T-cell (primary cell): ENCODE measurements around the gene MATR3. TPM values are rescaled to one million over a fixed set of nuclear protein-coding genes. Genes with fewer than 3 reads are reported as not detected.
"Not testable (repeated sequence)": the region's sequence is repeated elsewhere in the genome, so short reads cannot be mapped to it uniquely, and the experiment has no call there.

ENCODE experiments used
- ATAC-seq, 4 experiments: fragments of 200-7000 bp in 3 of 4; fragments of 150-1000 bp in 1 of 4; cut with Tn5 transposase; replicated peaks in 1 of 4; 1 replicate in 3 of 4; 2 replicates in 1 of 4; pipeline ENCODE4 v1.10.0; 2021; ENCODE audit warnings: moderate library complexity in 3 of 4, mild to moderate bottlenecking in 2 of 4, moderate number of reproducible peaks in 1 of 4
- CTCF ChIA-PET, 2 donors: fragments of 300-600 bp; sonication (Branson Sonifier 250); formaldehyde crosslinking; loops; one replicate each; lab custom pipeline; 2022; ENCODE audit warnings: antibody characterized with exemption in 2 of 2; lab: Charles Lee
- POLR2A ChIA-PET, 2 donors: fragments of 300-600 bp; sonication (Branson Sonifier 250); formaldehyde crosslinking; loops; one replicate each; lab custom pipeline; 2022; ENCODE audit warnings: antibody characterized with exemption in 2 of 2; lab: Charles Lee
- DNase-seq, 35 experiments: peaks; one replicate each; pipeline versions ENCODE4 v3.0.0 to v3.0.0-alpha.2; 2013 to 2023
- H3K27ac ChIP-seq: one replicate; pipeline ENCODE4 v1.5.1; 2013; ENCODE audit warnings: low read length
- H3K27me3 ChIP-seq, 2 experiments: replicated peaks in 1 of 2; 1 replicate in 1 of 2; 2 replicates in 1 of 2; pipeline versions ENCODE4 v1.6.1 to v1.7.0; 2013; ENCODE audit warnings: low read length in 1 of 2, mixed read lengths in 1 of 2; ENCODE audit not compliant: control insufficient read depth in 2 of 2, insufficient read depth in 2 of 2; ENCODE audit errors: extremely low read depth in 1 of 2
- H3K36me3 ChIP-seq, 2 donors: 1 replicate in 1 of 2; 2 replicates in 1 of 2; pipeline versions ENCODE4 v1.6.1 to v1.7.0; 2013; ENCODE audit warnings: low read length in 1 of 2; ENCODE audit not compliant: control insufficient read depth in 2 of 2, insufficient read depth in 1 of 2; ENCODE audit errors: extremely low read depth in 1 of 2
- H3K4me1 ChIP-seq, 2 experiments: 1 replicate in 1 of 2; 2 replicates in 1 of 2; pipeline versions ENCODE4 v1.6.1 to v1.7.0; 2013; ENCODE audit warnings: low read length in 2 of 2, mixed read lengths in 1 of 2; ENCODE audit not compliant: insufficient read depth in 2 of 2, control insufficient read depth in 1 of 2; ENCODE audit errors: extremely low read depth in 1 of 2
- H3K4me3 ChIP-seq, 2 donors: 1 replicate in 1 of 2; 2 replicates in 1 of 2; pipeline versions ENCODE4 v1.5.1 to v1.7.0; 2013; ENCODE audit warnings: mild to moderate bottlenecking in 2 of 2, low read length in 1 of 2, moderate library complexity in 1 of 2; ENCODE audit not compliant: control insufficient read depth in 1 of 2; ENCODE audit errors: extremely low read depth in 1 of 2
- H3K9me3 ChIP-seq: 2 replicates; pipeline ENCODE4 v1.7.0; 2013
- H3K27ac Mint-ChIP-seq, 2 donors: one replicate each; pipeline ENCODE4 v1.8.0; 2020 to 2021; ENCODE audit warnings: mild to moderate bottlenecking in 2 of 2, mixed read lengths in 2 of 2
- H3K27me3 Mint-ChIP-seq, 2 donors: one replicate each; pipeline ENCODE4 v1.8.0; 2021 to 2022; ENCODE audit warnings: mixed read lengths in 2 of 2
- H3K36me3 Mint-ChIP-seq: one replicate; pipeline ENCODE4 v1.8.0; 2021; ENCODE audit warnings: mixed read lengths
- H3K4me1 Mint-ChIP-seq, 3 donors: one replicate each; pipeline ENCODE4 v1.8.0; 2020 to 2022; ENCODE audit warnings: mixed read lengths in 3 of 3, mild to moderate bottlenecking in 1 of 3
- H3K4me3 Mint-ChIP-seq, 3 donors: one replicate each; pipeline ENCODE4 v1.8.0; 2020 to 2022; ENCODE audit warnings: mild to moderate bottlenecking in 3 of 3, mixed read lengths in 3 of 3, moderate library complexity in 3 of 3
- H3K9me3 Mint-ChIP-seq, 3 donors: one replicate each; pipeline ENCODE4 v1.8.0; 2020 to 2022; ENCODE audit warnings: mixed read lengths in 3 of 3
- WGBS: methylation state at CpG from one replicate; pipeline ENCODE4 v1.1.5; 2013; ENCODE audit warnings: missing lambda C conversion rate; ENCODE audit not compliant: insufficient coverage; 5-methylcytosine and 5-hydroxymethylcytosine counted together
- total RNA-seq, 35 experiments: library from RNA in 6 of 35; stranded (reverse) in 6 of 35; fragments of 120-200 nt in 1 of 35; gene quantifications; one replicate each; pipeline versions ENCODE4 v1.2.1 to v1.2.4 and lab custom pipeline; 2013 to 2026

MATR3 gene
- total RNA-seq, 5 donors from 2014 or later (not counting 1 experiment from before 2014, with no cell fraction given), result 187 to 359 (median 200) TPM

GRCh38 chr5:139341689-139342422 lies 48.3 kb downstream of the MATR3 start, which contains the start of gene PAIP2:
PAIP2 (plus strand) TSS chr5:139341854; CDS start chr5:139363785, 21,931 bp downstream.
- no peaks in the 10 kb centered on the region for H3K9me3 Mint-ChIP-seq
- H3K4me3 Mint-ChIP-seq, result peak within 1 kb of the TSS; percentile 98 to 100 (median 100)
- H3K36me3 Mint-ChIP-seq, result peaks cover 19% of the 10 kb centered on the region
- DNase-seq (peak; percentile 94 to 100 (median 98)), ATAC-seq (peak; percentile 85 to 93 (median 91))
- ChIA-PET POLR2A (interaction anchor here (0.5 to 1.6 kb wide), 29 partner anchors 9 to 1096 kb away, joined by 3 to 14 read pairs (median 4); partner anchors contain the start of genes DNAJC18 (in 1 of the 2) and MATR3 (in 1 of the 2)), CTCF (interaction anchor here (0.6 to 1.6 kb wide), 13 partner anchors 9 to 762 kb away, joined by 3 to 7 read pairs (median 6); partner anchors contain the start of genes MATR3 (in 1 of the 2) and SPATA24 (in 1 of the 2))
- Histone ChIP-seq H3K27me3 (peaks cover 0 to 3% of the 10 kb centered on the region in 2 experiments), H3K9me3 (no peaks in the 10 kb centered on the region), H3K36me3 (peaks cover 0 to 3% of the 10 kb centered on the region in 2 donors), H3K4me1 (peaks cover 23 to 38% of the 10 kb centered on the region in 2 experiments), H3K27ac (peak within 1 kb of the TSS; percentile 99), H3K4me3 (peak within 1 kb of the TSS; percentile 99 to 100)
- no peaks in the 10 kb centered on the region for H3K27me3 Mint-ChIP-seq
- WGBS, result under 1% methylated on average over 60 of the region's 66 CpGs
- H3K27ac Mint-ChIP-seq, result peak within 1 kb of the TSS; percentile 99
- peaks cover 53 to 61% (median 58%) of the 10 kb centered on the region in 3 donors for H3K4me1 Mint-ChIP-seq

- peaks cover 23 to 42% of the 10 kb centered on the region in 2 experiments for H3K4me1 ChIP-seq
- H3K27me3 ChIP-seq, result peaks cover 0 to 3% of the 10 kb centered on the region in 2 experiments
- H3K27ac ChIP-seq, result peak overlapping the region; percentile 99
- H3K4me3 ChIP-seq, result peak overlapping the region; percentile 99 to 100
- DNase-seq (peak in 22 of 35 experiments; percentile 72 to 85 (median 81)), ATAC-seq (no peak)
- Mint-ChIP-seq H3K9me3 (no peaks in the 10 kb centered on the region), H3K36me3 (peaks cover 21% of the 10 kb centered on the region), H3K27ac (peak overlapping the region; percentile 99), H3K4me1 (peaks cover 52 to 62% (median 61%) of the 10 kb centered on the region in 3 donors), H3K4me3 (peak overlapping the region; percentile 98 to 100 (median 100)), H3K27me3 (no peaks in the 10 kb centered on the region)
- POLR2A ChIA-PET, result interaction anchor here (0.6 to 1.6 kb wide), 26 partner anchors 10 to 883 kb away, joined by 3 to 14 read pairs (median 4); partner anchors contain the start of genes DNAJC18 (in 1 of the 2) and MATR3 (in 1 of the 2)
- CTCF ChIA-PET, result interaction anchor here (0.7 to 1.6 kb wide), 10 partner anchors 8 to 91 kb away, joined by 3 to 7 read pairs (median 6); partner anchors contain the start of genes MATR3 (in 1 of the 2) and SPATA24 (in 1 of the 2)
- peaks cover 0 to 3% of the 10 kb centered on the region in 2 donors for H3K36me3 ChIP-seq
- H3K9me3 ChIP-seq, result no peaks in the 10 kb centered on the region
- WGBS, result 0% methylated on average over 5 of the region's 16 CpGs
Measured at GRCh38 chr5:139342423-139342723, 48.8 kb downstream of the MATR3 start.

- no peaks in the 10 kb centered on the region for H3K9me3 ChIP-seq
- no peaks in the 10 kb centered on the region for H3K9me3 Mint-ChIP-seq
- DNase-seq (no peak), ATAC-seq (no peak)
- H3K4me1 Mint-ChIP-seq, result peaks cover 52 to 67% (median 64%) of the 10 kb centered on the region in 3 donors
- peaks cover 0 to 3% of the 10 kb centered on the region in 2 donors for H3K36me3 ChIP-seq
- peaks cover 0 to 3% of the 10 kb centered on the region in 2 experiments for H3K27me3 ChIP-seq
- H3K27ac Mint-ChIP-seq, result peak overlapping the region; percentile 99
- ChIA-PET CTCF (interaction anchor here in 1 of 2 donors (1.2 kb wide), 1 partner anchor 12 kb away, joined by 5 read pairs; no protein-coding TSS in a partner anchor), POLR2A (interaction anchor here in 1 of 2 donors (0.6 kb wide), 1 partner anchor 11 kb away, joined by 3 read pairs; no protein-coding TSS in a partner anchor)
- no peak overlapping the region for H3K27ac ChIP-seq
- peaks cover 23 to 50% of the 10 kb centered on the region in 2 experiments for H3K4me1 ChIP-seq
- 96% methylated on average over 5 of the region's 9 CpGs for WGBS
- H3K4me3 ChIP-seq, result peak overlapping the region in 1 of 2 donors; percentile 11
- H3K36me3 Mint-ChIP-seq, result peaks cover 21% of the 10 kb centered on the region
- H3K27me3 Mint-ChIP-seq, result no peaks in the 10 kb centered on the region
- peak overlapping the region; percentile 98 to 100 (median 100) for H3K4me3 Mint-ChIP-seq
Measured at GRCh38 chr5:139343476-139343875, 49.9 kb downstream of the MATR3 start.

- Histone ChIP-seq H3K27me3 (peaks cover 0 to 3% of the 10 kb centered on the region in 2 experiments), H3K4me3 (no peak overlapping the region), H3K27ac (no peak overlapping the region), H3K9me3 (no peaks in the 10 kb centered on the region), H3K4me1 (peaks cover 24 to 54% of the 10 kb centered on the region in 2 experiments), H3K36me3 (peaks cover 0 to 3% of the 10 kb centered on the region in 2 donors)
- H3K4me3 Mint-ChIP-seq, result peak overlapping the region; percentile 59 to 100 (median 98)
- CTCF ChIA-PET, result interaction anchor here in 1 of 2 donors (0.7 to 1.2 kb wide), 3 partner anchors 12 to 219 kb away, joined by 3 to 5 read pairs (median 3); no protein-coding TSS in a partner anchor
- no peaks in the 10 kb centered on the region for H3K9me3 Mint-ChIP-seq
- no peaks in the 10 kb centered on the region for H3K27me3 Mint-ChIP-seq
- no peak overlapping the region for H3K27ac Mint-ChIP-seq
- WGBS, result 90% methylated on average over 2 of the region's 2 CpGs
- ATAC-seq, result no peak
- POLR2A ChIA-PET, result interaction anchor here in 1 of 2 donors (0.6 kb wide), 1 partner anchor 10 kb away, joined by 3 read pairs; no protein-coding TSS in a partner anchor
- DNase-seq, result no peak
- peaks cover 24% of the 10 kb centered on the region for H3K36me3 Mint-ChIP-seq
- peaks cover 59 to 69% (median 67%) of the 10 kb centered on the region in 3 donors for H3K4me1 Mint-ChIP-seq
Measured at GRCh38 chr5:139344177-139344576, 50.6 kb downstream of the MATR3 start.

- H3K27ac Mint-ChIP-seq, POLR2A ChIA-PET, H3K4me3 ChIP-seq, CTCF ChIA-PET, H3K9me3 Mint-ChIP-seq, H3K36me3 ChIP-seq, ATAC-seq, DNase-seq, H3K9me3 ChIP-seq, H3K27me3 Mint-ChIP-seq, H3K27ac ChIP-seq, H3K27me3 ChIP-seq: not testable (repeated sequence)
- peaks cover 24 to 59% of the 10 kb centered on the region in 2 experiments for H3K4me1 ChIP-seq
- Mint-ChIP-seq H3K36me3 (peaks cover 24% of the 10 kb centered on the region), H3K4me1 (peaks cover 72 to 75% (median 74%) of the 10 kb centered on the region in 3 donors), H3K4me3 (peak overlapping the region in 2 of 3 donors; percentile 17 to 100)
- 98% methylated on average over 5 of the region's 8 CpGs for WGBS
Measured at GRCh38 chr5:139345442-139345841, 51.9 kb downstream of the MATR3 start.

GRCh38 chr5:139347863-139348262 lies 54.3 kb downstream of the MATR3 start:
- peaks cover 17 to 42% of the 10 kb centered on the region in 2 experiments for H3K4me1 ChIP-seq
- H3K9me3 Mint-ChIP-seq, H3K27ac ChIP-seq, H3K36me3 ChIP-seq, H3K27me3 ChIP-seq, H3K9me3 ChIP-seq, DNase-seq, H3K27me3 Mint-ChIP-seq, H3K27ac Mint-ChIP-seq, H3K4me3 Mint-ChIP-seq, CTCF ChIA-PET, H3K4me3 ChIP-seq, ATAC-seq: not testable (repeated sequence)
- 97% methylated on average over 5 of the region's 9 CpGs for WGBS
- Mint-ChIP-seq H3K36me3 (peaks cover 31% of the 10 kb centered on the region), H3K4me1 (peaks cover 68 to 73% (median 68%) of the 10 kb centered on the region in 3 donors)
- POLR2A ChIA-PET, result interaction anchor here (0.6 to 0.7 kb wide), 5 partner anchors 11 to 555 kb away, joined by 3 to 7 read pairs (median 3); no protein-coding TSS in a partner anchor
